Measurements from ENCODE around the gene ANGPTL5. TPM values are rescaled to one million over a fixed set of nuclear protein-coding genes. Genes with fewer than 3 reads are reported as not detected.
A peak's percentile ranks its signal among the peaks of the same experiment; 100 is the strongest.

The ANGPTL5 gene
- total RNA-seq, 1 donor from 2014 or later = not detected

- Mint-ChIP-seq H3K27ac (no peak overlapping the region), H3K4me1 (no peaks in the 10 kb centered on the region), H3K9me3 (peaks cover 2% of the 10 kb centered on the region), H3K4me3 (no peak overlapping the region), H3K27me3 (no peaks in the 10 kb centered on the region), H3K36me3 (ENCODE audit: low read depth) (no peaks in the 10 kb centered on the region)
- ATAC-seq (ENCODE audit: low read depth) (no peak), DNase-seq (no peak)
- ChIA-PET CTCF (no interaction called here), POLR2A (no interaction called here)
- TF ChIP-seq CTCF (IDR thresholded peaks at IDR 0.05) = no peak
- intact Hi-C loops (cut with micrococcal nuclease) = no loop called here
Observed at GRCh38 chr11:101923554-101923953, 7.2 kb upstream of the ANGPTL5 start.

DNA sequence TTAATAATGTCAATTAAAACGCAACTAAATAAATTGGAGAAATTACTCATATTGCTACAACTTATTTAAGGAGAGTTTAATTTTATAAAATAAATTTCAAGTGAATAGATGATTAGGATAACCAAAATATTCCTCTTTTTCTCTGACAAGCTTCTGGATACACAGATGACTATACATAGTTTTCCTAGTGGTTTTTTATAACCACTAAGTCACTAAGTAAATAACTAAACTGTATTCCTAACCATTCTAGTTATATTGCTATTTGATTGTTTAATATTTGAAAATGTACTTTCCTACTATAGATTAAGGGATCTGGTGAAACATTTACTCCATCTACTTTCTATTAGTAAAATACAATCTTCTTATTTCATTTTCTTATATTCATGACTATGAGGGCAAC is 4.7 kb upstream of the ANGPTL5 start:
- DNase-seq = no peak
- Mint-ChIP-seq H3K36me3 (ENCODE audit: low read depth) (no peaks in the 10 kb centered on the region), H3K27ac (no peak overlapping the region), H3K27me3 (no peaks in the 10 kb centered on the region), H3K4me1 (peaks cover 7% of the 10 kb centered on the region), H3K4me3 (no peak overlapping the region), H3K9me3 (no peaks in the 10 kb centered on the region)
- ChIA-PET CTCF (no interaction called here), POLR2A (no interaction called here)
- TF ChIP-seq CTCF (IDR thresholded peaks at IDR 0.05) = no peak
- ATAC-seq (ENCODE audit: low read depth) = no peak
- intact Hi-C loops (cut with micrococcal nuclease) = no loop called here

DNA sequence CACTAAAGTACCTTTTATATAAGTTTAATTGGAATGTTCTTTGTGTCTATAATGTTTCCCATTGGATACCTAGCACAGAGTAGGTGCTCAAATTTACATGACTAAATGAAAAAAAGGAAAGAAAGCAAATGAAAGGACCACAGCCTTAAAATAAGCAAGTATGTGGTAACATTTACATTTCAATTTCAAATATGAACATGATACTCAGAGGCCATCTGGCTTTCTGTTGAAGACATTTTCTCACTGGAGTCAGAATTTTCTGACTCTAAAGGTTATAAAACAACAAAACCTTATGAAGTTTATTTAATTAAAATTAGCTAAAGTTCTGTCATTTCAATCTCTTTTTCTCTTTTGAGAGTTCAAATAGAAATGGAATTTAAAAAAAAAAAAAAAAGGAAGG is 904 bp upstream of the ANGPTL5 start:
- Mint-ChIP-seq H3K27ac (no peak overlapping the region), H3K9me3 (no peaks in the 10 kb centered on the region), H3K27me3 (no peaks in the 10 kb centered on the region), H3K4me3 (no peak overlapping the region), H3K4me1 (peaks cover 27% of the 10 kb centered on the region), H3K36me3 (ENCODE audit: low read depth) (peaks cover 4% of the 10 kb centered on the region)
- ChIA-PET POLR2A (no interaction called here), CTCF (no interaction called here)
- intact Hi-C loops (cut with micrococcal nuclease) = loop anchor here (5.0 to 10.0 kb wide), 5 partner anchors 350 to 1190 kb away; partner anchors contain the start of genes DCUN1D5, DYNC2H1 and TMEM123
- TF ChIP-seq CTCF (IDR thresholded peaks at IDR 0.05) = no peak
- no peak for DNase-seq
- no peak for ATAC-seq (ENCODE audit: low read depth)

DNA sequence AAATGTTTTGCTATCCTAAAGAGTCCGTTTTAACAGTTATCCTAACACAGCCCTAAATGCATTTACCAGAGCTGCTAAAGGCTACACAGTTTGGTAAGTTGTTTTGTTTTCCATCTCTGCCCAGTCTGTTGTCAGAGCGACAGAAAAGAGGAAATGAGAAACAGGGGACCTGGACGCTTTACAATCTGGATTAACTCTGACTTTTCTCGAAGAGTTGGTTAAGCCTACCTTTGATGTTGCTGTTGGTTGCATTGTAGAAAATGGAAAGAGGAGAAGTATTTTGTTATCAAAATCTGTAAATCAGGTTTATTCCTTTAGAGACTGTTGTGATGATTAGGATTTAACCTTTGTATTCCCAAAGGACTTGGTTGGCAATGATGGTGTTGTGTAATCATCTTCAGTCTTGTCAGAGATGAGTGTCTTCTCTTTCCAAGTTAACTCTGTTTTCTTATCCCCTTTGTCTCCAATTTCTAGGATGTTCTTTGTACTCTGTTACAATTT is 481 bp downstream of the ANGPTL5 start:
- DNase-seq = no peak
- Mint-ChIP-seq H3K4me1 (peaks cover 27% of the 10 kb centered on the region), H3K27ac (peak overlapping the region; percentile 95), H3K9me3 (no peaks in the 10 kb centered on the region), H3K36me3 (ENCODE audit: low read depth) (peaks cover 4% of the 10 kb centered on the region), H3K27me3 (peaks cover 6% of the 10 kb centered on the region), H3K4me3 (peak overlapping the region; percentile 94)
- ATAC-seq (ENCODE audit: low read depth) = peak; percentile 25
- ChIA-PET CTCF (no interaction called here), POLR2A (no interaction called here)
- intact Hi-C loops (cut with micrococcal nuclease) = loop anchor here (1.0 to 10.0 kb wide), 9 partner anchors 91 to 1235 kb away; partner anchors contain the start of genes BIRC2, DCUN1D5, DYNC2H1 and TMEM123
- no peak for TF ChIP-seq CTCF (IDR thresholded peaks at IDR 0.05)

DNA sequence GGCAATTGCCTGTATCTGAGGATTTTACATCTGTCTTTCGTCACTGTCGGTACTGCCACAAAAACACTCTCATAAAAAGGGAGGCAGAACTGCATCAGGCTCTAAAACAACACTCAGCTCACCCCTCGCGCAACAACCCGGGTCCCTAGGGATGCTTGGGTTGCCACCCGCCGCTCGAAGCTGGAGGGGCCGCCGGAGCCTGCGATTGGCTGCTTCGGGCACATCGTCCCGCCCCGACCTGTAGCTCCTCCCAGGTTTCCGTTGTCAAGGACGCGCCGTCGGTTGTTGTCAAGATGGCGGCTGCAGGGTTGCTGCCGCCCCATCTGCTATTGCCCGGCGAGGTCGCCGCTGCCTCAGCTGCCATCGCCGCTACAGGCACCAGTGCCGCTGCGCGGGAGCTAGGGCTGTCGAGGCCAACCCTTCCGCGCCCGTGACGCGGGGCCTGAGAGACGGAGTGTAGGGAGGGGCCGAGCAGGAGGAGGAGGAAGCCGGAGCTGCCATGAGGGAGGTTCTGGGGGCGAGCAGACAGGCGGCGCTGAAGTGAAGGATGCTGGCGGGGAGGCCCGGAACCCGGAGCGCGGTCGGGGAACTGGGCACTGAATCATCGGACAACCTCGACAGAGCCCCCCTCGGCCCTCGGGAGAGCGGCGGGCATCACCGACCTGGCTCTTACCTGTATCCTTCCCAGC is 1.4 kb downstream of the ANGPTL5 start, which contains the start of gene CEP126:
Gene CEP126 (plus strand): TSS at position 273 of the 689 bp plus-strand sequence. CDS start 275 bp downstream, at position 548.
- ATAC-seq (ENCODE audit: low read depth) = peak; percentile 90
- TF ChIP-seq CTCF (IDR thresholded peaks at IDR 0.05) = no peak
- CTCF ChIA-PET = interaction anchor here (0.9 to 1.3 kb wide), 2 partner anchors 54 to 93 kb away, joined by 5 to 7 read pairs; no protein-coding TSS in a partner anchor

More for the DNA sequence above, 1.4 kb downstream of the ANGPTL5 start, which contains the start of gene CEP126:
- POLR2A ChIA-PET = interaction anchor here (1.2 kb wide), 2 partner anchors 93 to 538 kb away, joined by 3 to 5 read pairs; partner anchors contain the start of gene TMEM123
- Mint-ChIP-seq H3K27me3 (peaks cover 10% of the 10 kb centered on the region), H3K4me3 (peak within 1 kb of the TSS; percentile 94), H3K4me1 (peaks cover 27% of the 10 kb centered on the region), H3K36me3 (ENCODE audit: low read depth) (peaks cover 4% of the 10 kb centered on the region), H3K9me3 (no peaks in the 10 kb centered on the region), H3K27ac (peak within 1 kb of the TSS; percentile 95)
- intact Hi-C loops (cut with micrococcal nuclease) = loop anchor here (1.0 to 10.0 kb wide), 9 partner anchors 92 to 1234 kb away; partner anchors contain the start of genes BIRC2, DCUN1D5, DYNC2H1 and TMEM123
- DNase-seq = peak; percentile 98
